ENCODE results near the gene TST.
A peak's percentile ranks its signal among the peaks of the same experiment; 100 is the strongest.

The TST gene

GRCh38 chr22:37019309-37020191 lies at the start of gene TST, which contains the start of gene MPST:
TSS of gene TST (minus strand) at chr22:37019447. CDS start at chr22:37018732, 715 bp downstream.
TSS of gene MPST (plus strand) at chr22:37019742. CDS start at chr22:37019837, 95 bp downstream.
- H3K9me3 ChIP-seq (ENCODE audit: insufficient read depth, low read depth, low read length): no peaks in the 10 kb centered on the region
- no peaks in the 10 kb centered on the region for H3F3A ChIP-seq (ENCODE audit: low read depth)
- H3K4me1 ChIP-seq (ENCODE audit: insufficient read depth, low read length, poor library complexity, severe bottlenecking): peaks cover 42% of the 10 kb centered on the region
- peak within 1 kb of the TSS; percentile 96 for H3K4me2 ChIP-seq (ENCODE audit: low read depth, low read length, poor library complexity, severe bottlenecking)
- no peaks in the 10 kb centered on the region for H3K36me3 ChIP-seq (ENCODE audit: insufficient read depth, low read length)
- peak within 1 kb of the TSS; percentile 95 for H3K4me3 ChIP-seq (ENCODE audit: low read length, poor library complexity, severe bottlenecking)
- peaks cover 81% of the 10 kb centered on the region for H3K79me2 ChIP-seq (ENCODE audit: insufficient read depth, low read length)
- peak within 1 kb of the TSS; percentile 99 for H3K9ac ChIP-seq (ENCODE audit: low read depth, low read length, poor library complexity, severe bottlenecking)
- peak within 1 kb of the TSS; percentile 83 for H2AFZ ChIP-seq (ENCODE audit: low read length)
- no peaks in the 10 kb centered on the region for H3K9me2 ChIP-seq (replicated peaks; ENCODE audit: low read depth, low read length)
- TF ChIP-seq CTCF (conservative IDR thresholded peaks at IDR 0.05; ENCODE audit: low read length): no peak; the same call in 1 of the 2 replicates
- no peak for TF ChIP-seq EZH2phosphoT487 (IDR thresholded peaks at IDR 0.05; ENCODE audit: borderline replicate concordance)
- H4K20me1 ChIP-seq (ENCODE audit: insufficient read depth, low read length, poor library complexity, severe bottlenecking): peaks cover 35% of the 10 kb centered on the region
- H3K27me3 ChIP-seq (ENCODE audit: insufficient read depth, low read length, poor library complexity, severe bottlenecking): peaks cover 5% of the 10 kb centered on the region

GRCh38 chr22:37068859-37069258 lies 49.6 kb upstream of the TST start:
- no peaks in the 10 kb centered on the region for H3K9me2 ChIP-seq (replicated peaks; ENCODE audit: low read depth, low read length)
- no peaks in the 10 kb centered on the region for H3K79me2 ChIP-seq (ENCODE audit: insufficient read depth, low read length)
- H2AFZ ChIP-seq (ENCODE audit: low read length): no peak overlapping the region
- no peak for TF ChIP-seq EZH2phosphoT487 (IDR thresholded peaks at IDR 0.05; ENCODE audit: borderline replicate concordance)
- no peak for TF ChIP-seq CTCF (conservative IDR thresholded peaks at IDR 0.05; ENCODE audit: low read length)
- no peaks in the 10 kb centered on the region for H4K20me1 ChIP-seq (ENCODE audit: insufficient read depth, low read length, poor library complexity, severe bottlenecking)
- no peaks in the 10 kb centered on the region for H3K4me1 ChIP-seq (ENCODE audit: insufficient read depth, low read length, poor library complexity, severe bottlenecking)
- H3K36me3 ChIP-seq (ENCODE audit: insufficient read depth, low read length): no peaks in the 10 kb centered on the region
- H3K4me3 ChIP-seq (ENCODE audit: low read length, poor library complexity, severe bottlenecking): no peak overlapping the region
- no peak overlapping the region for H3K9ac ChIP-seq (ENCODE audit: low read depth, low read length, poor library complexity, severe bottlenecking)
- H3F3A ChIP-seq (ENCODE audit: low read depth): no peaks in the 10 kb centered on the region
- H3K27me3 ChIP-seq (ENCODE audit: insufficient read depth, low read length, poor library complexity, severe bottlenecking): no peaks in the 10 kb centered on the region
- H3K4me2 ChIP-seq (ENCODE audit: low read depth, low read length, poor library complexity, severe bottlenecking): no peak overlapping the region
- no peaks in the 10 kb centered on the region for H3K9me3 ChIP-seq (ENCODE audit: insufficient read depth, low read depth, low read length)

GRCh38 chr22:37067428-37067827 lies 48.2 kb upstream of the TST start:
- Histone ChIP-seq H3K27me3 (ENCODE audit: insufficient read depth, low read length, poor library complexity, severe bottlenecking) (no peaks in the 10 kb centered on the region), H4K20me1 (ENCODE audit: insufficient read depth, low read length, poor library complexity, severe bottlenecking) (no peaks in the 10 kb centered on the region)

More at GRCh38 chr22:37067428-37067827, 48.2 kb upstream of the TST start:
- Histone ChIP-seq H3K36me3 (ENCODE audit: insufficient read depth, low read length) (no peaks in the 10 kb centered on the region), H2AFZ (ENCODE audit: low read length) (no peak overlapping the region), H3K4me3 (ENCODE audit: low read length, poor library complexity, severe bottlenecking) (no peak overlapping the region), H3K9me3 (ENCODE audit: insufficient read depth, low read depth, low read length) (no peaks in the 10 kb centered on the region), H3K79me2 (ENCODE audit: insufficient read depth, low read length) (no peaks in the 10 kb centered on the region), H3K9me2 (replicated peaks; ENCODE audit: low read depth, low read length) (no peaks in the 10 kb centered on the region), H3F3A (ENCODE audit: low read depth) (no peaks in the 10 kb centered on the region), H3K4me2 (ENCODE audit: low read depth, low read length, poor library complexity, severe bottlenecking) (no peak overlapping the region), H3K4me1 (ENCODE audit: insufficient read depth, low read length, poor library complexity, severe bottlenecking) (no peaks in the 10 kb centered on the region), H3K9ac (ENCODE audit: low read depth, low read length, poor library complexity, severe bottlenecking) (no peak overlapping the region)
- TF ChIP-seq CTCF (conservative IDR thresholded peaks at IDR 0.05; ENCODE audit: low read length): no peak
- no peak for TF ChIP-seq EZH2phosphoT487 (IDR thresholded peaks at IDR 0.05; ENCODE audit: borderline replicate concordance)
